Measurements from ENCODE around the gene RIN3. TPM values are rescaled to one million over a fixed set of nuclear protein-coding genes. Genes with fewer than 3 reads are reported as not detected.

Gene RIN3
- total RNA-seq, 1 experiment from 2014 or later, result 1.5 TPM

- H3K27ac ChIP-seq (ENCODE audit: insufficient read length, low read depth, low read length), result no peak overlapping the region
- no peaks in the 10 kb centered on the region for H4K20me1 ChIP-seq (ENCODE audit: control insufficient read depth, insufficient read depth, insufficient read length)
- H3K9ac ChIP-seq (ENCODE audit: extremely low read depth, insufficient read length, low read length), result no peak overlapping the region
- no peak overlapping the region for H3K23ac ChIP-seq (ENCODE audit: insufficient read length, low read depth, low read length)
- H3K27ac Mint-ChIP-seq, result no peak overlapping the region
- H3K36me3 Mint-ChIP-seq (ENCODE audit: insufficient read depth in 1 of 3, low read depth in 3 of 3), result no peaks in the 10 kb centered on the region
- no peak overlapping the region for H4K5ac ChIP-seq (ENCODE audit: insufficient read length, low read depth, low read length)
- H2BK20ac ChIP-seq (ENCODE audit: low read depth, low read length, poor library complexity, severe bottlenecking), result no peak overlapping the region
- H4K8ac ChIP-seq (replicated peaks; ENCODE audit: insufficient read length, low read depth, low read length), result no peak overlapping the region
- H2BK120ac ChIP-seq (ENCODE audit: low read depth, low read length, poor library complexity, severe bottlenecking), result no peak overlapping the region
- H3K4me1 ChIP-seq (ENCODE audit: insufficient read depth, low read length), result no peaks in the 10 kb centered on the region
- H3K27me3 ChIP-seq (ENCODE audit: insufficient read depth, low read length), result peaks cover 11% of the 10 kb centered on the region; the same call in 1 of the 2 replicates
- H3K23me2 ChIP-seq (ENCODE audit: insufficient read length, low read depth, low read length, poor library complexity, severe bottlenecking), result peaks cover 9% of the 10 kb centered on the region
- DNase-seq, result no peak
- H3K56ac ChIP-seq (ENCODE audit: insufficient read length, low read depth, low read length), result no peak overlapping the region
- H2BK12ac ChIP-seq (ENCODE audit: insufficient read length, low read depth, low read length), result no peak overlapping the region
- TF ChIP-seq CTCF (conservative IDR thresholded peaks at IDR 0.05), result no peak
- H2BK5ac ChIP-seq (ENCODE audit: insufficient read length, low read length), result no peak overlapping the region
- no peak overlapping the region for H2BK15ac ChIP-seq (ENCODE audit: low read depth, low read length)
- H3K18ac ChIP-seq (ENCODE audit: insufficient read length, low read depth, low read length), result no peak overlapping the region
- no peak overlapping the region for H2AFZ ChIP-seq (ENCODE audit: low read length)
- WGBS (ENCODE audit: extremely low coverage, insufficient read length, low lambda C conversion rate), result no CpG with 5 or more reads among the region's 9 CpGs
- no peaks in the 10 kb centered on the region for H3K79me1 ChIP-seq (ENCODE audit: insufficient read depth, low read depth, low read length, poor library complexity, severe bottlenecking)
- no peak overlapping the region for H3K4me2 ChIP-seq (ENCODE audit: insufficient read depth, insufficient read length, low read length)
- H3K9me3 ChIP-seq (ENCODE audit: control insufficient read depth, low read depth, low read length), result no peaks in the 10 kb centered on the region
- H3K4me3 Mint-ChIP-seq, result 0 out of 5 replicates have a peak overlapping the region, but pooled peaks of 1 of the 2 experiments have one; percentile 70
- no peak overlapping the region for H3K14ac ChIP-seq (ENCODE audit: insufficient read depth, low read length)
- peaks cover 0 to 2% of the 10 kb centered on the region in 2 experiments; a peak in 1 of 4 replicates for H3K4me1 Mint-ChIP-seq
- H4K91ac ChIP-seq (ENCODE audit: insufficient read length, low read depth, low read length), result no peak overlapping the region
- peaks cover 32% of the 10 kb centered on the region for H3K27me3 Mint-ChIP-seq (ENCODE audit: low read depth)
- H3K4ac ChIP-seq (ENCODE audit: low read depth, low read length), result no peak overlapping the region
- no peaks in the 10 kb centered on the region for H3K79me2 ChIP-seq (ENCODE audit: insufficient read depth, low read length)
- no peak overlapping the region for H2AK5ac ChIP-seq (ENCODE audit: insufficient read length, low read length)
- no peaks in the 10 kb centered on the region for H3K9me3 Mint-ChIP-seq
- no peak overlapping the region for H3T11ph ChIP-seq (ENCODE audit: low read length)
Observed at GRCh38 chr14:92686411-92686899, 172.9 kb downstream of the RIN3 start.
